ENCODE measurements around the gene DDIT3. TPM values are rescaled to one million over a fixed set of nuclear protein-coding genes. Genes with fewer than 3 reads are reported as not detected.

DDIT3 gene
- total and polyA plus RNA-seq, 4 donors: 4.7 to 30.2 (median 16.2) TPM

DNA sequence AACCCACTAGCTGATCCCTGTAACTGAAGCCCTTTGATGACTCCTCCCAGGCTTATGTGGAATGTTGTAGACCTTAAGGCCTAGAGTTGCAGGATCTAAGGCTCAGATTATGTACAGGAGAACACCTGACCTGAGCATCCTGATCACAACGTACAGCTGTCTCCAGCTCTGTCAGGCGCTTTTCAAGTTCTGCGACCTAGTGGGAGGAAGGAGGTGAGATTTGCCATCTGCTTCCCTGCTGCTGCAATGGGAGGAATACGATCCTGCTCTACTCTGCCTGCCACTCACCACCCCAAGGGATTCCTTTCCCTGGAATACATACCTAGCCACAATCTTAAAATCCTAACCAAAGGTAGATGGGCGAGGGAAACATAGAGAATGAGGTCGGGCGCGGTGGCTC, 12.8 kb upstream of the DDIT3 start:
- no peak for TF ChIP-seq FOXA1 (IDR thresholded peaks at IDR 0.05)
- no peak for TF ChIP-seq NR2F2 (IDR thresholded peaks at IDR 0.05)
- TF ChIP-seq TAF1 (conservative IDR thresholded peaks at IDR 0.05): no peak
- TF ChIP-seq HNF4G (IDR thresholded peaks at IDR 0.05): no peak
- TF ChIP-seq ZBTB33 (IDR thresholded peaks at IDR 0.05): no peak
- no peak for TF ChIP-seq RXRA (IDR thresholded peaks at IDR 0.05)
- TF ChIP-seq YY1 (IDR thresholded peaks at IDR 0.05): no peak
- no peak for TF ChIP-seq SP1 (IDR thresholded peaks at IDR 0.05)
- TF ChIP-seq REST (IDR thresholded peaks at IDR 0.05): no peak
- no peak for TF ChIP-seq GABPA (IDR thresholded peaks at IDR 0.05 in 1 of 2, conservative IDR thresholded peaks at IDR 0.05 in 1 of 2)
- TF ChIP-seq, protein P1, sequence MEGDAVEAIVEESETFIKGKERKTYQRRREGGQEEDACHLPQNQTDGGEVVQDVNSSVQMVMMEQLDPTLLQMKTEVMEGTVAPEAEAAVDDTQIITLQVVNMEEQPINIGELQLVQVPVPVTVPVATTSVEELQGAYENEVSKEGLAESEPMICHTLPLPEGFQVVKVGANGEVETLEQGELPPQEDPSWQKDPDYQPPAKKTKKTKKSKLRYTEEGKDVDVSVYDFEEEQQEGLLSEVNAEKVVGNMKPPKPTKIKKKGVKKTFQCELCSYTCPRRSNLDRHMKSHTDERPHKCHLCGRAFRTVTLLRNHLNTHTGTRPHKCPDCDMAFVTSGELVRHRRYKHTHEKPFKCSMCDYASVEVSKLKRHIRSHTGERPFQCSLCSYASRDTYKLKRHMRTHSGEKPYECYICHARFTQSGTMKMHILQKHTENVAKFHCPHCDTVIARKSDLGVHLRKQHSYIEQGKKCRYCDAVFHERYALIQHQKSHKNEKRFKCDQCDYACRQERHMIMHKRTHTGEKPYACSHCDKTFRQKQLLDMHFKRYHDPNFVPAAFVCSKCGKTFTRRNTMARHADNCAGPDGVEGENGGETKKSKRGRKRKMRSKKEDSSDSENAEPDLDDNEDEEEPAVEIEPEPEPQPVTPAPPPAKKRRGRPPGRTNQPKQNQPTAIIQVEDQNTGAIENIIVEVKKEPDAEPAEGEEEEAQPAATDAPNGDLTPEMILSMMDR (IDR thresholded peaks at IDR 0.05; ENCODE audit: low read depth, low read length, missing input control): no peak
- TF ChIP-seq RAD21 (IDR thresholded peaks at IDR 0.05): no peak
- TF ChIP-seq JUND (IDR thresholded peaks at IDR 0.05): no peak
- TF ChIP-seq MAX (IDR thresholded peaks at IDR 0.05): no peak
- no peak for TF ChIP-seq HNF4A (conservative IDR thresholded peaks at IDR 0.05)
- TF ChIP-seq EGR1 (IDR thresholded peaks at IDR 0.05; ENCODE audit: low read depth in 2 of 2): no peak
- no peak for TF ChIP-seq ATF3 (IDR thresholded peaks at IDR 0.05)
- H3K27ac ChIP-seq (ENCODE audit: low read depth in 1 of 2, low read length in 2 of 2): no peak overlapping the region
- no peak overlapping the region for H3K4me3 ChIP-seq (ENCODE audit: low read depth in 1 of 3, low read length in 3 of 3)
- no peaks in the 10 kb centered on the region for H3K27me3 ChIP-seq (ENCODE audit: control insufficient read depth in 4 of 4, insufficient read depth in 4 of 4, low read length in 3 of 4)
- no peaks in the 10 kb centered on the region for H3K9me3 ChIP-seq (ENCODE audit: control insufficient read depth in 4 of 4, low read length in 3 of 4)
- no peak for DNase-seq (ENCODE audit: low spot score)
- H3K9ac ChIP-seq (ENCODE audit: low read depth in 1 of 2, low read length in 2 of 2): no peak overlapping the region
- WGBS: 96% methylated on average over 8 of the region's 8 CpGs
- no peaks in the 10 kb centered on the region for H3K4me1 ChIP-seq (ENCODE audit: control insufficient read depth in 4 of 4, insufficient read depth in 4 of 4, low read length in 3 of 4)
- H3K36me3 ChIP-seq (ENCODE audit: control insufficient read depth in 4 of 4, insufficient read depth in 3 of 4, low read depth in 1 of 4, low read length in 3 of 4): peaks cover 11 to 63% (median 38%) of the 10 kb centered on the region in 4 donors

- no peak for TF ChIP-seq FOXA2 (IDR thresholded peaks at IDR 0.05)
- no peak for TF ChIP-seq TAF1 (conservative IDR thresholded peaks at IDR 0.05)
- TF ChIP-seq REST (IDR thresholded peaks at IDR 0.05): no peak
- TF ChIP-seq GABPA (IDR thresholded peaks at IDR 0.05 in 1 of 2, conservative IDR thresholded peaks at IDR 0.05 in 1 of 2): no peak
- TF ChIP-seq FOXA1 (IDR thresholded peaks at IDR 0.05): no peak
- TF ChIP-seq YY1 (IDR thresholded peaks at IDR 0.05): no peak
- no peak for TF ChIP-seq RAD21 (IDR thresholded peaks at IDR 0.05)
- TF ChIP-seq RXRA (IDR thresholded peaks at IDR 0.05): no peak
- TF ChIP-seq, protein P1 (IDR thresholded peaks at IDR 0.05; ENCODE audit: low read depth, low read length, missing input control): no peak
- DNase-seq (ENCODE audit: low spot score): no peak
- Histone ChIP-seq H3K36me3 (ENCODE audit: control insufficient read depth in 4 of 4, insufficient read depth in 3 of 4, low read depth in 1 of 4, low read length in 3 of 4) (peaks cover 18 to 71% (median 44%) of the 10 kb centered on the region in 4 donors), H3K4me3 (ENCODE audit: low read depth in 1 of 3, low read length in 3 of 3) (no peak overlapping the region), H3K27me3 (ENCODE audit: control insufficient read depth in 4 of 4, insufficient read depth in 4 of 4, low read length in 3 of 4) (no peaks in the 10 kb centered on the region), H3K9me3 (ENCODE audit: control insufficient read depth in 4 of 4, low read length in 3 of 4) (no peaks in the 10 kb centered on the region), H3K9ac (ENCODE audit: low read depth in 1 of 2, low read length in 2 of 2) (no peak overlapping the region), H3K27ac (ENCODE audit: low read depth in 1 of 2, low read length in 2 of 2) (no peak overlapping the region), H3K4me1 (ENCODE audit: control insufficient read depth in 4 of 4, insufficient read depth in 4 of 4, low read length in 3 of 4) (no peaks in the 10 kb centered on the region)
- 94% methylated on average over 1 of the region's 1 CpG for WGBS
Measured at GRCh38 chr12:57531836-57532235, 11.5 kb upstream of the DDIT3 start.
